HL-60/S4 treated with phorbol 12-myristate 13-acetate at 8.2 ng/mL for 4 days and 3 days (cell line): ENCODE results near the gene NRSN1.
"Not testable (repeated sequence)": the region's sequence is repeated elsewhere in the genome, so short reads cannot be mapped to it uniquely, and the experiment has no call there.

ENCODE experiments used
- in situ Hi-C: fragments of 300-500 bp; cut with MboI; formaldehyde crosslinking; loops from 2 replicates; pipeline ENCODE4 v1.15.0; 2022; ENCODE audit warnings: low sequenced_read_pairs

Gene NRSN1

GRCh38 chr6:24140591-24140990 is 14.6 kb downstream of the NRSN1 start:
- in situ Hi-C loops, result no loop called here

- in situ Hi-C loops, result not testable (repeated sequence)
Measured at GRCh38 chr6:24142733-24143132, 16.7 kb downstream of the NRSN1 start.

GRCh38 chr6:24145690-24146131 is 19.7 kb downstream of the NRSN1 start:
- in situ Hi-C loops, result no loop called here

GRCh38 chr6:24146871-24147270 is 20.9 kb downstream of the NRSN1 start:
- in situ Hi-C loops, result no loop called here

GRCh38 chr6:24147511-24148153 is 21.6 kb downstream of the NRSN1 start:
- in situ Hi-C loops, result no loop called here

GRCh38 chr6:24148154-24148570 is 22.1 kb downstream of the NRSN1 start:
- in situ Hi-C loops, result no loop called here

- in situ Hi-C loops, result no loop called here
Measured at GRCh38 chr6:24148684-24149083, 22.7 kb downstream of the NRSN1 start.

GRCh38 chr6:24149296-24149695 is 23.3 kb downstream of the NRSN1 start:
- in situ Hi-C loops, result no loop called here

- in situ Hi-C loops, result no loop called here
Measured at GRCh38 chr6:24149836-24150235, 23.8 kb downstream of the NRSN1 start.

- in situ Hi-C loops, result no loop called here
Measured at GRCh38 chr6:24152014-24152413, 26.0 kb downstream of the NRSN1 start.

- in situ Hi-C loops, result no loop called here
Measured at GRCh38 chr6:24154121-24154520, 28.1 kb downstream of the NRSN1 start.

- in situ Hi-C loops, result no loop called here
Measured at GRCh38 chr6:24157886-24158285, 31.9 kb downstream of the NRSN1 start.

GRCh38 chr6:24183584-24183983 is 57.6 kb downstream of the NRSN1 start:
- in situ Hi-C loops, result no loop called here

- in situ Hi-C loops, result no loop called here
Measured at GRCh38 chr6:24186349-24186748, 60.3 kb downstream of the NRSN1 start.

- in situ Hi-C loops, result no loop called here
Measured at GRCh38 chr6:24187965-24188577, 62.1 kb downstream of the NRSN1 start.

GRCh38 chr6:24188578-24189080 is 62.6 kb downstream of the NRSN1 start:
- in situ Hi-C loops, result no loop called here

GRCh38 chr6:24191346-24191745 is 65.3 kb downstream of the NRSN1 start:
- in situ Hi-C loops, result no loop called here

GRCh38 chr6:24193364-24193763 is 67.3 kb downstream of the NRSN1 start:
- in situ Hi-C loops, result no loop called here

- in situ Hi-C loops, result no loop called here
Measured at GRCh38 chr6:24194978-24195700, 69.1 kb downstream of the NRSN1 start.

GRCh38 chr6:24195836-24196597 is 70.0 kb downstream of the NRSN1 start:
- in situ Hi-C loops, result no loop called here
